ENCODE results near the gene GPD1. TPM values are rescaled to one million over a fixed set of nuclear protein-coding genes. Genes with fewer than 3 reads are reported as not detected.

GPD1 gene
- total RNA-seq, 4 donors from 2014 or later: 0.17 to 2.5 (median 0.60) TPM

- Histone ChIP-seq H3K4me3 (no peak overlapping the region), H3K36me3 (peaks cover 0 to 67% (median 49%) of the 10 kb centered on the region in 4 donors), H3K9me3 (no peaks in the 10 kb centered on the region), H3K27me3 (no peaks in the 10 kb centered on the region), H3K27ac (replicated peaks in 1 of 4) (no peak overlapping the region), H3K4me1 (peaks cover 20 to 56% (median 39%) of the 10 kb centered on the region in 4 donors)
- no peak for DNase-seq (ENCODE audit: extremely low spot score)
- intact Hi-C loops (cut with DNase I): no loop called here
- WGBS: 89% methylated on average over 3 of the region's 3 CpGs
- no peak for TF ChIP-seq CTCF (IDR thresholded peaks at IDR 0.05)
- no peak for TF ChIP-seq POLR2AphosphoS5 (IDR thresholded peaks at IDR 0.05)
- no peak for TF ChIP-seq POLR2A (IDR thresholded peaks at IDR 0.05; ENCODE audit: low read depth)
- TF ChIP-seq EP300 (IDR thresholded peaks at IDR 0.05): no peak
These were observed 17.1 kb downstream of the GPD1 start for GRCh38 chr12:50120953-50121352.

GRCh38 chr12:50121641-50122040 is 17.8 kb downstream of the GPD1 start:
- intact Hi-C loops (cut with DNase I): no loop called here
- Histone ChIP-seq H3K27ac (replicated peaks in 1 of 4) (no peak overlapping the region), H3K4me1 (peaks cover 18 to 49% (median 32%) of the 10 kb centered on the region in 4 donors), H3K27me3 (no peaks in the 10 kb centered on the region), H3K36me3 (peaks cover 0 to 66% (median 47%) of the 10 kb centered on the region in 4 donors), H3K9me3 (no peaks in the 10 kb centered on the region), H3K4me3 (no peak overlapping the region)
- 77% methylated on average over 5 of the region's 5 CpGs for WGBS
- no peak for DNase-seq (ENCODE audit: extremely low spot score)
- TF ChIP-seq CTCF (IDR thresholded peaks at IDR 0.05) (no peak), POLR2A (IDR thresholded peaks at IDR 0.05; ENCODE audit: low read depth) (no peak), POLR2AphosphoS5 (IDR thresholded peaks at IDR 0.05) (no peak), EP300 (IDR thresholded peaks at IDR 0.05) (no peak)

- Histone ChIP-seq H3K27me3 (no peaks in the 10 kb centered on the region), H3K4me3 (no peak overlapping the region), H3K9me3 (no peaks in the 10 kb centered on the region), H3K36me3 (peaks cover 4 to 78% (median 58%) of the 10 kb centered on the region in 4 donors), H3K27ac (replicated peaks in 1 of 4) (no peak overlapping the region), H3K4me1 (peaks cover 6 to 35% (median 16%) of the 10 kb centered on the region in 4 donors)
- no peak for DNase-seq (ENCODE audit: extremely low spot score)
- intact Hi-C loops (cut with DNase I): no loop called here
- TF ChIP-seq POLR2A (IDR thresholded peaks at IDR 0.05; ENCODE audit: low read depth) (no peak), POLR2AphosphoS5 (IDR thresholded peaks at IDR 0.05) (no peak), EP300 (IDR thresholded peaks at IDR 0.05) (no peak), CTCF (IDR thresholded peaks at IDR 0.05) (no peak)
- WGBS: 72% methylated on average over 2 of the region's 2 CpGs
These were observed 19.4 kb downstream of the GPD1 start for GRCh38 chr12:50123203-50123602.

GRCh38 chr12:50127546-50127945 is 23.7 kb downstream of the GPD1 start:
- 85% methylated on average over 2 of the region's 2 CpGs for WGBS
- peaks cover 6 to 18% (median 8%) of the 10 kb centered on the region in 4 donors for H3K4me1 ChIP-seq
- peaks cover 16 to 86% (median 59%) of the 10 kb centered on the region in 4 donors for H3K36me3 ChIP-seq
- TF ChIP-seq POLR2A (IDR thresholded peaks at IDR 0.05; ENCODE audit: low read depth) (no peak), CTCF (IDR thresholded peaks at IDR 0.05) (no peak), POLR2AphosphoS5 (IDR thresholded peaks at IDR 0.05) (no peak), EP300 (IDR thresholded peaks at IDR 0.05) (no peak)
- no peak for DNase-seq (ENCODE audit: extremely low spot score)
- no peaks in the 10 kb centered on the region for H3K9me3 ChIP-seq
- intact Hi-C loops (cut with DNase I): no loop called here
- H3K27ac ChIP-seq (replicated peaks in 1 of 4): peak overlapping the region in 1 of 4 donors; percentile 7
- H3K4me3 ChIP-seq: no peak overlapping the region
- no peaks in the 10 kb centered on the region for H3K27me3 ChIP-seq

- intact Hi-C loops (cut with DNase I): no loop called here
- Histone ChIP-seq H3K27me3 (no peaks in the 10 kb centered on the region), H3K9me3 (no peaks in the 10 kb centered on the region), H3K27ac (replicated peaks in 1 of 4) (no peak overlapping the region), H3K4me3 (no peak overlapping the region), H3K4me1 (peaks cover 6 to 19% (median 12%) of the 10 kb centered on the region in 4 donors), H3K36me3 (peaks cover 29 to 89% (median 65%) of the 10 kb centered on the region in 4 donors)
- 81% methylated on average over 4 of the region's 4 CpGs for WGBS
- TF ChIP-seq POLR2AphosphoS5 (IDR thresholded peaks at IDR 0.05) (no peak), EP300 (IDR thresholded peaks at IDR 0.05) (no peak), POLR2A (IDR thresholded peaks at IDR 0.05; ENCODE audit: low read depth) (no peak), CTCF (IDR thresholded peaks at IDR 0.05) (no peak)
- DNase-seq (ENCODE audit: extremely low spot score): no peak
These were observed 25.5 kb downstream of the GPD1 start for GRCh38 chr12:50129290-50129689.
